Breast epithelium (tissue), 3 donors: Measurements from ENCODE around the gene HOXD9.

ENCODE experiments used
- POLR2A ChIP-seq: fragments of 450-650 bp; IDR thresholded peaks from one replicate; pipeline ENCODE4 v1.6.1; 2016; ENCODE audit warnings: antibody characterized with exemption, mild to moderate bottlenecking, moderate library complexity
- POLR2AphosphoS5 ChIP-seq, 3 donors: sonication (generic); formaldehyde crosslinking; IDR thresholded peaks; one replicate each; pipeline ENCODE4 v1.6.1; 2017; ENCODE audit warnings: antibody characterized with exemption in 3 of 3
- TF ChIP-seq, protein P1 (sequence below), 3 donors: fragments of 450-650 bp; IDR thresholded peaks; one replicate each; pipeline ENCODE4 v1.5.1; 2016 to 2017; ENCODE audit warnings: antibody characterized with exemption in 3 of 3, mild to moderate bottlenecking in 3 of 3, moderate library complexity in 3 of 3

DNA sequence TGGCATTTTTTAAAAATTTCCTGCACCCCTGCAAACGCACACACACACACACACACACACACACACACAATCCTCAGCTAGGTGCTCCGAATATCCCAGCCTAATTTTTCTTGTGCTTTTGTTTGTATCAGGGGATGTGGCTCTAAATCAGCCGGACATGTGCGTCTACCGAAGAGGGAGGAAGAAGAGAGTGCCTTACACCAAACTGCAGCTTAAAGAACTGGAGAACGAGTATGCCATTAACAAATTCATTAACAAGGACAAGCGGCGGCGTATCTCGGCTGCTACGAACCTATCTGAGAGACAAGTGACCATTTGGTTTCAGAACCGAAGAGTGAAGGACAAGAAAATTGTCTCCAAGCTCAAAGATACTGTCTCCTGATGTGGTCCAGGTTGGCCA is 28.2 kb upstream of the HOXD9 start:
- TF ChIP-seq, protein P1, sequence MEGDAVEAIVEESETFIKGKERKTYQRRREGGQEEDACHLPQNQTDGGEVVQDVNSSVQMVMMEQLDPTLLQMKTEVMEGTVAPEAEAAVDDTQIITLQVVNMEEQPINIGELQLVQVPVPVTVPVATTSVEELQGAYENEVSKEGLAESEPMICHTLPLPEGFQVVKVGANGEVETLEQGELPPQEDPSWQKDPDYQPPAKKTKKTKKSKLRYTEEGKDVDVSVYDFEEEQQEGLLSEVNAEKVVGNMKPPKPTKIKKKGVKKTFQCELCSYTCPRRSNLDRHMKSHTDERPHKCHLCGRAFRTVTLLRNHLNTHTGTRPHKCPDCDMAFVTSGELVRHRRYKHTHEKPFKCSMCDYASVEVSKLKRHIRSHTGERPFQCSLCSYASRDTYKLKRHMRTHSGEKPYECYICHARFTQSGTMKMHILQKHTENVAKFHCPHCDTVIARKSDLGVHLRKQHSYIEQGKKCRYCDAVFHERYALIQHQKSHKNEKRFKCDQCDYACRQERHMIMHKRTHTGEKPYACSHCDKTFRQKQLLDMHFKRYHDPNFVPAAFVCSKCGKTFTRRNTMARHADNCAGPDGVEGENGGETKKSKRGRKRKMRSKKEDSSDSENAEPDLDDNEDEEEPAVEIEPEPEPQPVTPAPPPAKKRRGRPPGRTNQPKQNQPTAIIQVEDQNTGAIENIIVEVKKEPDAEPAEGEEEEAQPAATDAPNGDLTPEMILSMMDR (IDR thresholded peaks at IDR 0.05) = no peak
- TF ChIP-seq POLR2AphosphoS5 (IDR thresholded peaks at IDR 0.05) = no peak
- TF ChIP-seq POLR2A = no peak
